Stimulated activated CD8-positive, alpha-beta memory T cell treated with anti-CD3 and anti-CD28 coated beads, Interleukin-15, amount 100 ng/mL, for 4 hours (primary cell): ENCODE data around the gene GLA.

ENCODE experiments used
- DNase-seq, 2 donors: peaks; one replicate each; pipeline ENCODE4 v3.0.0-alpha.2; 2020; ENCODE audit warnings: low read depth in 2 of 2

The GLA gene

DNA sequence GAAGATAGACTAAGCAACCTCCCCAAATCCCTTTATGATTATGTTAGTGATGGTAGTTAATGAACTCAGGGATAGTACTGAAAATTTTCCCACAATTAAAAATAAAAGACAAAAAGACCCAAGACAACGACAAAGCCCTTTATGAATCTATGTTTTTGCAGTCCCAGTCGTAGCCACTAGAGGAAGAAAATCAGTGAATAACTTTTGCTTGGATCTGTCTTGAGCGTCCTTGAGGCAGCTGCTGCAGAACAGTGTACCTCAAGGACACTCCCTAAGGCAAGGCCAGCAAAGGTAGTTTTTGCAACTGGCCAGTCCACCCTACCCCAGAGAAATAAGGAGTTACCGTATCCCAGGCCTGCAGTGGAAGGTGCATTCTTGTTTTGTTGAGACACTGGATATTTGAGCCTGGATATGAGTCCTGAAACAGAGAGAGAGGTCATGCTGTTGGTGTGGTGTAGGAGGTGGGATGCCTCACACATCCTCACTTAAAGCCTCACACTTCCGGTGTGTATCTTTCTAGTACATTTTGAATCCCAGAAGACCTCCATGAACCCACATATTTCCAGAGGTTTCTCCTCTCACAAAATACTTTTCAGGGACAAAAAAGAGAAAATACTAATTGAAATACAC, 50.4 kb downstream of the GLA start:
- DNase-seq: no peak

DNA sequence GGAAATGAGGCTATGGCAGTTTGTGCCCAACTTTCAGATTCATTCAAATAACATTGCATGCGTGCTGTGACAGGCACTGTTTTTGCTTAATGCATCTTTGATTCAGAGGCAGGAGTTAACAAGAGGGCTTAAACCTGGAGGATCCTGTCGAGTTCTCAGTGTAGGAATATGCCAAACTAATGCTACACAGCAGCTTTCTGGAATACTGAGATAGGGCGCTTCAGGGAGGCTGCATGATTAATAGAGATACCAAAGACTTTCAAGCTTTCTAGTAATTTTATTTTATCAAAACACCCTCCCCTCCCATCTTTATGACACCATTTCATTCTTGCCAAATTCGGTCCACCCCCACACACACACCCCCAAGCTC, 58.5 kb downstream of the GLA start:
- DNase-seq: no peak

DNA sequence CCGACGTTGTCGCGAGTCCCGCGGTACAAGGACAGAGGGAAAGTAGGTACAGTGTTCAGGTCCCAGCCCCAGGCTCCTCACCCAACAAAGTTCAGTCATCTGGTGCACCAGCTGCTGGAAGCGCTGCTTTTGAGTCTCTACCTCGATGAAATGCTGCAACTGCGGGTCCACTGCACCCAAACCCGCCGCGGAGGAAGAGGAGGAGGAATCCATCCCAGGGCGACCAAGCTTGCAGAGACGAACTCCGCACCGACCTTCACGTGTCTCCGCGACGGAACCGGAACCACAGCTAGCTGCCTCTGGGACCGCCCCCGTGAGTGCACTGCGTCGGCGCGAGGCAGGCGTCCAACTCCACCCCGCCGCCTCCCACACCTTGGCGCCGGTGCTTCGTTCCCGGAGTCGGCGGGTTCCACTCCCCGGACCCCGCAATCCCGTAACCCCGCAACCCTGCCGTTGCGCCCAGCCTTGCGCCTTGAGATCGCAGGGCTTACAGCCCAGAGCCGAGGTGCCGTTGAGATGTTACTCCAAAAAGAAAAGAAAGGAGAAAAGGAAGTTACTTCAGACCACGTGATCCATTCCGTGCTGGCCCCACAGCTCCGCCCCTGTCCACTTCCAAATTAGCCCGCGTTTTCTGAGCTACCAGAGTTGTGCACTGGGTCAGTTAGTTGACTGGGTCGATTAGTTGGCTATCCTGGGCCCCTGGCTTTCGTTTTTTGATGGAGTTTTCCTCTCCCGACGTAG, 59.1 kb downstream of the GLA start, which contains the start of gene TIMM8A:
Gene TIMM8A, minus strand, starts transcription at position 291 of the 741 bp plus-strand sequence. Its CDS starts 78 bp downstream, at position 213.
- DNase-seq: peak; percentile 53 to 58

DNA sequence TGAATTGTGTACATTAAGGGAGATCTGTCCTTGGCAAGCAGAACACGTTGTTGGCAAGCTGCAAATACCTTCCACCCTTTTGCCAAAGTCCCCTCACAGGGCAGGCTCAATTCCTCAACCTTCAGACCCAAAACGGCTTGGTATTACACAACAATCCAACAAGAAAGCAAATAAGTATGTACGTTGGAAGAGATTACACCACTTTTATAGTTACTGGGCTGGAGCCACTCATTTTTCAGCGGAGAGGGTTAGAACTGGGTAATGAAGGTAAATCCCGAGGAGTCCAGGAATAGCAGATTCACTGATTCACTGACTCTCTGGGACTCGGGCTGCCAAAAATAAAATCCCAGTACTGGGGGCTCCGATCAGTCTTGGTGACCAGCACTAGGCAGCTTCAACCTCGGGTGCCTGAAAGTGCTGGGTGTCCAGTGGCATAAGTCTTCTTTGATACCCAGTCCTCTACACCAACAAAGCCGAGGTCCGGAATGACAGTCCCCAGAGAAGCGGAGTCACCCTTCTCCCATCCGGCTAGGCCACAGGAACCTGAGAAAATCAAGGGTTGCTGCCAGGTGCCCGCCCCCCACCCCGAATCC, 59.8 kb downstream of the GLA start:
- no peak for DNase-seq
